D721Med (cell line): ENCODE data around the gene CFAP74.

ENCODE experiments used
- DNase-seq: peaks from one replicate; pipeline ENCODE4 v3.0.0; 2011; ENCODE audit warnings: low spot score; ENCODE audit not compliant: insufficient read length
- FAIRE-seq: peaks from 2 replicates; lab custom pipeline; 2011; peaks lifted over from hg19 to GRCh38; lab: Jason Lieb, UNC
- CTCF ChIP-seq: IDR thresholded peaks from 2 replicates; pipeline ENCODE4 v1.5.1; 2012; ENCODE audit warnings: mild to moderate bottlenecking, control low read depth; ENCODE audit not compliant: insufficient read depth; ENCODE audit errors: missing control alignments

Gene CFAP74

DNA sequence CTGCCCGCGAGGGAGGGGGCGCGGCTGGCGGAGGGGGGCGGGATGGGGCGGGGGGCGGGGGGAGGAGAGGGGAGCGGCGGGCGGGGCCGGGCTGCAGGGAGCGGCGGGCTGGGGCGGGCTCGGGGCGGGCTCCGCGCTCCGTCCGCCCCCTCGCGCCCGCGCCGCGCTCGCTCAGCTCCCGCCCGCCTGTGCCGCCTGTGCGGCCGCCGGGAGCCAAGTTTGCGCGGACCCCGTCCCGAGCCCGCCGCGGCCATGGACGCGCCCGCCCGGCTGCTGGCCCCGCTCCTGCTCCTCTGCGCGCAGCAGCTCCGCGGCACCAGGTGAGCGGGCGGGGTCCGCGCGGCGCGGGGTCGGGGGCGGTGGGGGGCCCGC is 15.6 kb upstream of the CFAP74 start, which contains the start of gene GABRD:
Gene GABRD (plus strand): TSS at position 174 of the 372 bp plus-strand sequence. CDS start 79 bp downstream, at position 253.
- FAIRE-seq (no peak), DNase-seq (peak; percentile 53)
- TF ChIP-seq CTCF, result no peak

DNA sequence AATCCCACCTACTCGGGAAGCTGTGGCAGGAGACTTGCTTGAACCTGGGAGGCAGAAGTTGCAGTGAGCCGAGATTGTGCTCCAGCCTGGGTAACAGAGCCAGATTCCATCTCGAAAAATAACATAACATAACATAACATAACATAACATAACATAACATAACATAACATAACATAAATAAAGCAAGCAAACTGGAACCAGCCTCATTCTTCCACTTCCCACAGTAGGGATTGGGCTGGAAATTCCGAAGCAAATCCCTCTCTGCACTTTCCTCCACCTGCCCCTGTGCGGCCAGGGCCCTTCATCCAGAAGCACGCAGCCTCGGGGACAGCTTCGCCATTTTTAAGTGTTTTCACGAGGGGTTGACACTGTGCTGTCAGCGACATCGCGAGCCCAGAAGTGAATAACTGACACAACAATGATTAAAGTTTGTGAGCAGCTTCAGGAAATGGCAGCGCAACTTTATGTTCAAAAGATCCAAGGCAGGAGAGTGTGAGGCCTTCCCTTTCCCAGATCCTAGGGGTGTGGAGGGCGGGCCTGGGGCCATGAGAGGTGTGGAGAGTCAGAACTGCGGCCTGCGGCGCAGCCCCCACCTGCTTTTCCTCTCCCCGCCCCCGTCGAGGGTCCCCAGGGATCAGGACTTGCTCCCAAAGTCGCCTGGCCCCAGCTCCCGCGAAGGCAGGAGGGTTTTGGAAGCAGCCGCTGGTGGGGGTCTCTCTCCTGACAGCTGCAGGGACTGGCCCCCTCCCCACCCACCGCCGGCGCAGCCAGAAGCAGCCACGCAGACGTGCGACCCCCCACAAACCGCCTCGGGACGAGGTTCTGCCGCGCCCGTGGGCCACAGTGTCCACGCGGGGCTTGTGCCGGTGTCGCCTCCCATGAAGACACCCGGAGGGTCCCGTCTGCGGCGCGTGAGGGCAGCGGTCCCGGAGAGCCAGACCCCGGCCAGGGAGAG is 14.9 kb upstream of the CFAP74 start:
- no peak for TF ChIP-seq CTCF
- no peak for FAIRE-seq
- DNase-seq, result no peak

GRCh38 chr1:2016123-2016522 is 12.5 kb upstream of the CFAP74 start:
- no peak for FAIRE-seq
- DNase-seq, result no peak
- TF ChIP-seq CTCF, result no peak

GRCh38 chr1:2014741-2015735 is 11.5 kb upstream of the CFAP74 start:
- no peak for DNase-seq
- FAIRE-seq, result no peak
- TF ChIP-seq CTCF, result no peak

DNA sequence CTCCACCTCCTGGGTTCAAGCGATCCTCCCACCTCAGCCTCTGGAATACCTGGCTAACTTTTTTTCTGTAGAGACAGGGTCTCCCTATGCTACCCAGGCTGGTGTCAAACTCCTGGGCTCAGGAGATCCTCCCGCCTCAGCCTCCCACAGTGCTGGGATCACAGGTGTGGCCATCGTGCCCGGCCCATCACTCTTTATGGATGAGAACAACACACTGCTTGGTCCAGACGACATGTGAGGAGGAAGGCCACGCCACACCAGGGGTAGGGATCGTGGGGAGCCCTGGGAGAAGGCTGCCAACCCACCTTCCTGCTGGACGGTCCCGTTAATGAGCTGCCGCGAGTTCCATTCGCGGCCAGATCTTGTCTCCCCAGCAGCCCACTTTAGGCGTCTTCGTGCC is 10.6 kb upstream of the CFAP74 start:
- DNase-seq (no peak), FAIRE-seq (no peak)
- no peak for TF ChIP-seq CTCF

- DNase-seq, result no peak
- TF ChIP-seq CTCF, result no peak
- FAIRE-seq, result no peak
These were observed 5.8 kb upstream of the CFAP74 start for GRCh38 chr1:2009101-2010053.
